IPS-NIHi7 (cell line): ENCODE data around the gene C16orf74.

Experiments used
- DNase-seq: peaks from one replicate; pipeline ENCODE4 v3.0.0; 2012; ENCODE audit warnings: mixed read lengths; ENCODE audit errors: extremely low spot score

Gene C16orf74

DNA sequence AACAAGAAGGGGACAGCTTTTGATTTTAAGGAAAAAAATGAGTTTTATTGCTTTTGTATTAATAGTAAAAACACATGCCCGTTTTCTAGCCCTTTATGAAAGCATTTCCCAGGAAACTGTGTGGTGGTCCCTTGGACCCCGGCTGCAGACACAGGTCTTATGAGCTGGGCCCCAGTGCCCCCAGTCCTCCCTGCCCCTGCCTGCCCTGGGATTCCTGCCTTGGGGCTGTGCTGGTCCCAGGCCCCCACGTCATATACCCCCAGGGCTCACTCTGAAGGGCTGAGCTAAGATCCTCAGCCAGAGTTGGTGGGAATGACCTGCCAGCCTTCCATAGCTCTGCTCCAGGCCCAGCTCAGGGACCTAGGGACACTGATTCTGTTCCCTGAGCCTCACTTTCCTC is 92.9 kb downstream of the C16orf74 start:
- DNase-seq, result no peak
